ENCODE data around the gene SDF2. TPM values are rescaled to one million over a fixed set of nuclear protein-coding genes. Genes with fewer than 3 reads are reported as not detected.

Gene SDF2
- total and polyA plus RNA-seq, 2 experiments from 2014 or later: 32.5 to 54.6 TPM

GRCh38 chr17:28684963-28685362, 23.3 kb upstream of the SDF2 start:
- ATAC-seq: no peak
- no peaks in the 10 kb centered on the region; the same call in 2 of the 3 replicates for H3K9me3 Mint-ChIP-seq
- peak in 1 of 2 experiments; percentile 21; a peak in 1 of 4 replicates for TF ChIP-seq CTCF (conservative IDR thresholded peaks at IDR 0.05; ENCODE audit: low read depth in 2 of 2)
- no peak for TF ChIP-seq EZH2 (IDR thresholded peaks at IDR 0.05; ENCODE audit: low read depth, unreplicated experiment)
- no peak for TF ChIP-seq NANOG (IDR thresholded peaks at IDR 0.05; ENCODE audit: borderline replicate concordance)
- TF ChIP-seq ZNF462 (CRISPR knock-in tag; IDR thresholded peaks at IDR 0.05): no peak

More at GRCh38 chr17:28684963-28685362, 23.3 kb upstream of the SDF2 start:
- no peaks in the 10 kb centered on the region for H3K4me1 Mint-ChIP-seq
- Histone ChIP-seq H3K4me2 (no peak overlapping the region), H3K36me3 (ENCODE audit: insufficient read depth) (peaks cover 93% of the 10 kb centered on the region), H3K79me2 (replicated peaks; ENCODE audit: insufficient read depth) (no peaks in the 10 kb centered on the region), H3K27me3 (ENCODE audit: insufficient read depth) (no peaks in the 10 kb centered on the region), H3K27ac (ENCODE audit: low read depth) (no peak overlapping the region), H4K20me1 (replicated peaks; ENCODE audit: insufficient read depth) (peaks cover 7% of the 10 kb centered on the region), H3K9me2 (ENCODE audit: insufficient read depth) (no peaks in the 10 kb centered on the region), H2AFZ (no peak overlapping the region), H3F3A (replicated peaks; ENCODE audit: low read depth) (0 out of 2 replicates have a peak, but pooled peaks cover 9% of the 10 kb centered on the region), H3K4me1 (ENCODE audit: insufficient read depth) (no peaks in the 10 kb centered on the region), H3K4me3 (no peak overlapping the region)
- no peak for DNase-seq (ENCODE audit: low spot score)
- no peak overlapping the region for H3K4me3 Mint-ChIP-seq
- H3K27me3 Mint-ChIP-seq (ENCODE audit: insufficient read depth, low read depth, poor library complexity): peaks cover 10% of the 10 kb centered on the region
- peaks cover 94% of the 10 kb centered on the region for H3K36me3 Mint-ChIP-seq (ENCODE audit: low read depth)
- H3K27ac Mint-ChIP-seq: no peak overlapping the region

Data from GM23338 (cell line).